K562 (cell line): ENCODE results near the gene RBMS3. TPM values are rescaled to one million over a fixed set of nuclear protein-coding genes. Genes with fewer than 3 reads are reported as not detected.

ENCODE experiments used
- ATAC-seq: fragments of 200-7000 bp; cut with Tn5 transposase; 3 replicates; pipeline ENCODE4 v1.9.1; 2020; ENCODE audit warnings: moderate library complexity
- BruUV-seq: library from RNA; stranded (reverse); fragments of 400-500 nt; replicated peaks from 2 replicates; lab custom pipeline; 2021; lab: Mats Ljungman, UMichigan
- CTCF ChIA-PET: fragments of 300-600 bp; formaldehyde crosslinking; extraction: SDS; loops from one replicate; lab custom pipeline; 2021; ENCODE audit warnings: low intra/inter-chr PET ratio; lab: Yijun Ruan, JAX
- POLR2A ChIA-PET: fragments of 300-600, 350-650 bp; sonication (Branson Sonifier 250); formaldehyde crosslinking; extraction: SDS; loops from one replicate; lab custom pipeline; 2021; ENCODE audit warnings: antibody characterized with exemption, inconsistent platforms; lab: Yijun Ruan, JAX
- DNase-seq, 4 experiments: peaks; one replicate each; pipeline versions ENCODE4 v3.0.0 to v3.0.0-alpha.2; 2011 to 2018; ENCODE audit warnings: low spot score in 3 of 4, mixed read lengths in 3 of 4; ENCODE audit errors: extremely low read depth in 1 of 4
- FAIRE-seq: peaks from 2 replicates; lab custom pipeline; 2011; peaks lifted over from hg19 to GRCh38; lab: Jason Lieb, UNC
- H2AFZ ChIP-seq: 2 replicates; pipeline ENCODE4 v1.6.0; 2011; ENCODE audit warnings: low read depth, low read length, control low read depth, inconsistent platforms
- H3K27ac ChIP-seq: fragments of 200-600 bp; 3 replicates; pipeline ENCODE4 v1.8.0; 2011; ENCODE audit warnings: low read depth, mild to moderate bottlenecking, control low read depth, inconsistent platforms, low read length, moderate library complexity, mixed read lengths; ENCODE audit errors: extremely low read depth
- H3K27me3 ChIP-seq, 2 experiments: fragments of 300-600 bp in 1 of 2; 2 replicates in 1 of 2; 3 replicates in 1 of 2; pipeline versions ENCODE4 v1.6.0 to v1.8.0; 2011; ENCODE audit warnings: inconsistent platforms in 2 of 2, low read length in 2 of 2, mild to moderate bottlenecking in 1 of 2, mixed read lengths in 1 of 2, moderate library complexity in 1 of 2; ENCODE audit not compliant: control insufficient read depth in 2 of 2, insufficient read depth in 2 of 2
- H3K36me3 ChIP-seq: fragments of 300-600 bp; 3 replicates; pipeline ENCODE4 v1.8.0; 2011; ENCODE audit warnings: mild to moderate bottlenecking, low read length, inconsistent platforms; ENCODE audit not compliant: control insufficient read depth, insufficient read depth
- H3K4me1 ChIP-seq, 2 experiments: fragments of 200-600 bp in 1 of 2; replicated peaks in 1 of 2; 2 replicates in 1 of 2; 3 replicates in 1 of 2; pipeline versions ENCODE4 v1.5.1 to v1.8.0; 2011; ENCODE audit warnings: inconsistent platforms in 2 of 2, low read length in 2 of 2, mild to moderate bottlenecking in 1 of 2, mixed read lengths in 1 of 2, moderate library complexity in 1 of 2; ENCODE audit not compliant: control insufficient read depth in 2 of 2, insufficient read depth in 2 of 2
- H3K4me2 ChIP-seq: 2 replicates; pipeline ENCODE4 v1.6.1; 2011; ENCODE audit warnings: low read length, control low read depth, inconsistent platforms, mixed read lengths; ENCODE audit not compliant: insufficient read depth
- H3K4me3 ChIP-seq: fragments of 200-600 bp; sonication (generic), shearing (Covaris generic); 2 replicates; pipeline ENCODE4 v1.5.1; 2016; ENCODE audit warnings: control low read depth, inconsistent platforms
- H3K79me2 ChIP-seq: fragments of 200-600 bp; 3 replicates; pipeline ENCODE4 v1.8.0; 2011; ENCODE audit warnings: low read length, inconsistent platforms; ENCODE audit not compliant: control insufficient read depth, insufficient read depth
- H3K9ac ChIP-seq, 2 experiments: 2 replicates each; pipeline versions ENCODE4 v1.6.0 to v1.6.1; 2011; ENCODE audit warnings: low read depth in 2 of 2, low read length in 2 of 2, control low read depth in 1 of 2, inconsistent platforms in 1 of 2, mild to moderate bottlenecking in 1 of 2, mixed read lengths in 1 of 2; ENCODE audit not compliant: insufficient read depth in 1 of 2
- H3K9me1 ChIP-seq: one replicate; pipeline ENCODE4 v1.6.0; 2011; ENCODE audit warnings: inconsistent platforms, mild to moderate bottlenecking, low read length, moderate library complexity; ENCODE audit not compliant: control insufficient read depth, insufficient read depth
- H3K9me3 ChIP-seq: replicated peaks from 2 replicates; pipeline ENCODE4 v1.5.1; 2011; ENCODE audit warnings: low read depth, low read length, inconsistent platforms; ENCODE audit not compliant: control insufficient read depth, insufficient read depth
- H4K20me1 ChIP-seq: replicated peaks from 2 replicates; pipeline ENCODE4 v1.6.1; 2011; ENCODE audit warnings: low read length, inconsistent platforms, mixed read lengths; ENCODE audit not compliant: control insufficient read depth, insufficient read depth
- MAFG ChIP-seq: fragments of 450-650 bp; conservative IDR thresholded peaks from 2 replicates; pipeline ENCODE4 v1.6.1; 2016; ENCODE audit warnings: missing genetic modification characterization, missing compliant biosample characterization
- WGBS: fragments of 100-300 bp; shearing (Covaris generic); methylation state at CpG from one replicate; pipeline ENCODE4 v1.1.6; 2016; ENCODE audit warnings: low coverage, mixed read lengths; ENCODE audit not compliant: insufficient coverage; ENCODE audit errors: missing lambda C conversion rate; 5-methylcytosine and 5-hydroxymethylcytosine counted together
- in situ Hi-C: fragments of 300-500 bp; cut with MboI; formaldehyde crosslinking; loops from 4 replicates; pipeline ENCODE4 v1.15.0; 2018; ENCODE audit warnings: inconsistent platforms, mixed read lengths
- intact Hi-C: fragments of 100-400 bp; cut with micrococcal nuclease; formaldehyde crosslinking; loops from 2 replicates; pipeline ENCODE4 v1.14.2; 2022
- polyA plus RNA-seq, 8 experiments: library from polyadenylated mRNA; depleted of rRNA in 4 of 8; stranded (reverse) in 5 of 8; unstranded in 3 of 8; fragments of >200 nt; fragmentation: Nextera tagmentation in 2 of 8; fragmentation: Illumina TruSeq in 1 of 8; extraction: Ambion mirVana in 2 of 8; extraction: Trizol in 1 of 8; gene quantifications; 2 replicates each; pipeline versions ENCODE4 v1.2.1 to v1.2.3, GENCODE V29; 2011 to 2014; ENCODE audit warnings: inconsistent platforms in 1 of 8, missing spikeins in 1 of 8
- total RNA-seq, 7 experiments: library from RNA; depleted of rRNA in 6 of 7; stranded (reverse); fragments of >200 nt in 6 of 7; fragmentation: Illumina TruSeq in 2 of 7; extraction: Trizol in 2 of 7; gene quantifications; 2 replicates each; pipeline versions ENCODE4 v1.2.1 to v1.2.3, GENCODE V29; 2011 to 2021; ENCODE audit warnings: low replicate concordance in 1 of 7
- TF ChIP-seq, protein P1 (sequence below): sonication (generic); formaldehyde crosslinking; IDR thresholded peaks from 2 replicates; pipeline ENCODE4 v1.8.0; 2022; ENCODE audit warnings: mild to moderate bottlenecking, low read depth, missing genetic modification reagents

The RBMS3 gene
- total and polyA plus RNA-seq, 9 of the 15 experiments (the other 6 are each of a cell fraction or from before 2014, with no cell fraction given), result 0.20 TPM; not detected in 8

DNA sequence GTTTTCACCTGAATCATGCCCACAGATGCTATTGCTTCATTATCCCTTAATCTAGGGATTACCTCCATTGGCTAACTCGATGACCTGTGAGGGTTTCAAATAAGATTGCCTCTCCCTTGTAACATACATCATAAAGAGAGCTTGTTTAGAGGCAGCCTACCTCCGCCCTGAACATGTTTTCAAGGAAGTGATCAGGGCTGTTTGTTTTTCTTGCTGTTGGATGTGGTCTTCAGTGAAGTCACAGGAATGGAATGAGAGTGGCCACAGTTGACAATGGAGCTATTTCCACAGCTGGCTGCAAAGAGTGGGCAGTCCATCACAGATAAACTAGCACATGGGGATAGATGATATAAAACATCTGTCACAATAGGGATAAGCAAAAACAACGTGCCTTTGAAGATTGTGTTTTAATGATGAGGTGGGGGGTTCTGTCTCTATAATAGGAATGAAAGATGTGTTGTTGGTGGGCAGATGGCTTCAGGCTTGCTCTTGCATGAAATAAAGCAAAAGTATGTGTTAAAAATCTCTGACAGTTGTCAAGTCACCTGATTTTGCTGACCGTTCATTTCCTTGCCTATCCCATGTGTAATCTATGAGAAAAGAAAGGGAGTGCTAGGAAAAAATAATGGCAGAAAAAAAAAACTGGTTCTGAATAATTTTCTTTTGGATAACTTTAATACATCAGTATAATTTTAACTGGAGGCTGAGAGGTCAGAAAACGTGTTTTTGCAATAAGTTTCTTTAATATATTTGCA is 642.3 kb downstream of the RBMS3 start:
- FAIRE-seq, result no peak
- no peaks in the 10 kb centered on the region for H3K27me3 ChIP-seq
- TF ChIP-seq, protein P1, sequence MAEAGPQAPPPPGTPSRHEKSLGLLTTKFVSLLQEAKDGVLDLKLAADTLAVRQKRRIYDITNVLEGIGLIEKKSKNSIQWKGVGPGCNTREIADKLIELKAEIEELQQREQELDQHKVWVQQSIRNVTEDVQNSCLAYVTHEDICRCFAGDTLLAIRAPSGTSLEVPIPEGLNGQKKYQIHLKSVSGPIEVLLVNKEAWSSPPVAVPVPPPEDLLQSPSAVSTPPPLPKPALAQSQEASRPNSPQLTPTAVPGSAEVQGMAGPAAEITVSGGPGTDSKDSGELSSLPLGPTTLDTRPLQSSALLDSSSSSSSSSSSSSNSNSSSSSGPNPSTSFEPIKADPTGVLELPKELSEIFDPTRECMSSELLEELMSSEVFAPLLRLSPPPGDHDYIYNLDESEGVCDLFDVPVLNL (CRISPR knock-in tag), result no peak
- TF ChIP-seq MAFG (tag), result 0 out of 2 replicates have a peak, but pooled peaks have one; percentile 10
- H3K4me1 ChIP-seq, result no peaks in the 10 kb centered on the region
- no peaks in the 10 kb centered on the region for H3K9me1 ChIP-seq
- no peaks in the 10 kb centered on the region for H3K9me3 ChIP-seq
- no peaks in the 10 kb centered on the region for H3K79me2 ChIP-seq
- CTCF ChIA-PET, result no interaction called here
- WGBS, result 0% methylated on average over 5 of the region's 5 CpGs
- H2AFZ ChIP-seq, result no peak overlapping the region
- no peak overlapping the region for H3K4me3 ChIP-seq
- H4K20me1 ChIP-seq, result no peaks in the 10 kb centered on the region
- H3K9ac ChIP-seq, result no peak overlapping the region
- no peak for DNase-seq
- no peaks in the 10 kb centered on the region for H3K36me3 ChIP-seq
- ATAC-seq, result no peak
- intact Hi-C loops (no loop called here), in situ Hi-C loops (no loop called here)
- H3K27ac ChIP-seq, result no peak overlapping the region
- POLR2A ChIA-PET, result no interaction called here
- BruUV-seq, result no TSS peak
- H3K4me2 ChIP-seq, result no peak overlapping the region
